ENCODE data around the gene FAM161A.

GRCh38 chr2:61878761-61879160 is 24.9 kb upstream of the FAM161A start:
- TF ChIP-seq CTCF (tag by site-specific recombination; IDR thresholded peaks at IDR 0.05), result no peak
- no peak for TF ChIP-seq ZNF146 (tag by site-specific recombination; IDR thresholded peaks at IDR 0.05)
- TF ChIP-seq SCRT1 (tag by site-specific recombination; IDR thresholded peaks at IDR 0.05; ENCODE audit: borderline replicate concordance), result no peak
- no peak for TF ChIP-seq ZBTB26 (tag by site-specific recombination; optimal IDR thresholded peaks at IDR 0.05)
- no peak for TF ChIP-seq ZNF549 (tag by site-specific recombination; IDR thresholded peaks at IDR 0.05)
- TF ChIP-seq REST (tag by site-specific recombination; IDR thresholded peaks at IDR 0.05), result no peak
- no peak for TF ChIP-seq ZNF311 (tag by site-specific recombination; IDR thresholded peaks at IDR 0.05; ENCODE audit: borderline replicate concordance)
- no peak for TF ChIP-seq ZNF184 (tag by site-specific recombination; IDR thresholded peaks at IDR 0.05)
- no peak for TF ChIP-seq PRDM1 (tag by site-specific recombination; IDR thresholded peaks at IDR 0.05)
- no peak for TF ChIP-seq ZFP37 (tag by site-specific recombination; IDR thresholded peaks at IDR 0.05)
- no peak for TF ChIP-seq HOXA7 (CRISPR knock-in tag; IDR thresholded peaks at IDR 0.05; ENCODE audit: borderline replicate concordance)
- no peak for TF ChIP-seq ZNF362 (tag by site-specific recombination; IDR thresholded peaks at IDR 0.05)
- no peak for TF ChIP-seq MEIS1 (CRISPR knock-in tag; IDR thresholded peaks at IDR 0.05; ENCODE audit: borderline replicate concordance)

All from HEK293 (cell line).